KMS-11 (cell line): ENCODE results near the gene CCDC102A.

Source experiments
- H2AFZ ChIP-seq: fragments of 200-600 bp; sonication (generic); 2 replicates; pipeline ENCODE4 v1.6.1; 2016; ENCODE audit warnings: antibody characterized with exemption, mixed run types, low read depth
- H3K27ac ChIP-seq: fragments of 200-600 bp; sonication (generic); 2 replicates; pipeline ENCODE4 v1.6.1; 2016; ENCODE audit warnings: mild to moderate bottlenecking, mixed run types
- H3K27me3 ChIP-seq: fragments of 200-600 bp; sonication (generic); 2 replicates; pipeline ENCODE4 v1.6.1; 2017; ENCODE audit warnings: mild to moderate bottlenecking, low read depth, mixed run types, moderate library complexity; ENCODE audit not compliant: insufficient read depth
- H3K36me3 ChIP-seq: fragments of 200-600 bp; sonication (generic); 2 replicates; pipeline ENCODE4 v1.6.1; 2017; ENCODE audit warnings: mild to moderate bottlenecking, mixed run types; ENCODE audit not compliant: insufficient read depth
- H3K4me1 ChIP-seq: fragments of 200-600 bp; sonication (generic); 2 replicates; pipeline ENCODE4 v1.6.1; 2016; ENCODE audit warnings: mild to moderate bottlenecking, low read depth, mixed run types; ENCODE audit not compliant: poor library complexity, severe bottlenecking
- H3K4me2 ChIP-seq: fragments of 200-600 bp; sonication (generic); 2 replicates; pipeline ENCODE4 v1.7.0; 2016; ENCODE audit warnings: mild to moderate bottlenecking, mixed run types
- H3K4me3 ChIP-seq: fragments of 200-600 bp; sonication (generic); IDR thresholded peaks from 2 replicates; pipeline ENCODE4 v1.6.1; 2017; ENCODE audit warnings: low read depth, low read length, mixed read lengths; ENCODE audit not compliant: insufficient read depth
- H3K79me2 ChIP-seq: fragments of 200-600 bp; sonication (generic); 2 replicates; pipeline ENCODE4 v1.6.1; 2016; ENCODE audit warnings: low read depth, mixed run types; ENCODE audit not compliant: insufficient read depth
- H3K9ac ChIP-seq: fragments of 200-600 bp; sonication (generic); 2 replicates; pipeline ENCODE4 v1.6.1; 2016; ENCODE audit warnings: mild to moderate bottlenecking, mixed run types
- H4K20me1 ChIP-seq: fragments of 200-600 bp; sonication (generic); 2 replicates; pipeline ENCODE4 v1.6.1; 2016; ENCODE audit warnings: mild to moderate bottlenecking, mixed run types; ENCODE audit not compliant: insufficient read depth
- TF ChIP-seq, protein P1 (sequence below): fragments of 200-600 bp; sonication (generic); conservative IDR thresholded peaks from 2 replicates; pipeline ENCODE4 v1.6.1; 2017; ENCODE audit warnings: low read depth, mild to moderate bottlenecking, antibody characterized with exemption, low read length, moderate library complexity, mixed read lengths

The CCDC102A gene

DNA sequence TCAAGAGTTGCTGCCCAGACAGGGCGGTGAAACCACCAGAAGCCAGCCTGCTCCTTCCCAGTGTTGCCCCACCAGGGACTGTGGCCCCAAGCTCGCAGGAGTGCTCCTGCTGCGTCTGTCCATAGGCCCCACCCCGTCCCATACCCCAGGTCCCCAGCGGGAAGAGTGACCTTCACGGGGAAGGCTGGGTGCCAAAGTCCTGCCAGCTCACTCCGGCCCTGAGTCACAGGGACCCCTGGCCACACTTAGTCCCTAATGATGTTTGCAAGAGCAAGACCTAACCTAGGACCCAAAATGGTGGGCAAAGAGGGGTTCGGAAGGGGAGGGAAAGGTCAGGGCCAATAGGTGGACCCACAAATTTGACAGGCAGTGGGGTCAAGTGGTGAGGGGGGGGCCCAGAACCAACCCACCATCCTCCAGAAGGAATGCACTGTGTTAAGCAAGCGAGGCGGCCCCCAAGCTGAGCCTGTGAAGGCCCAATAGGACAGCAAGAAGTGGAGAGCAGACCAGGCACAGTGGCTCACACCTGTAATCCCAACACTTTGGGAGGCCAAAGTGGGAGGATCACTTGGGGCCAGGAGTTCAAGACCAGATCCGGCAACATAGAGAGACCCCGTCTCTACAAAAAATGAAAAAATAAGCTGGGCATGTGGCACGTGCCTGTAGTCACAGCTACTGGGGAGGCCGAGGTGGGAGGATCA, 53.4 kb downstream of the CCDC102A start:
- H3K27ac ChIP-seq = no peak overlapping the region
- H4K20me1 ChIP-seq = no peaks in the 10 kb centered on the region
- no peak overlapping the region for H3K4me3 ChIP-seq
- H3K36me3 ChIP-seq = no peaks in the 10 kb centered on the region
- H3K9ac ChIP-seq = no peak overlapping the region
- H3K79me2 ChIP-seq = no peaks in the 10 kb centered on the region
- TF ChIP-seq, protein P1, sequence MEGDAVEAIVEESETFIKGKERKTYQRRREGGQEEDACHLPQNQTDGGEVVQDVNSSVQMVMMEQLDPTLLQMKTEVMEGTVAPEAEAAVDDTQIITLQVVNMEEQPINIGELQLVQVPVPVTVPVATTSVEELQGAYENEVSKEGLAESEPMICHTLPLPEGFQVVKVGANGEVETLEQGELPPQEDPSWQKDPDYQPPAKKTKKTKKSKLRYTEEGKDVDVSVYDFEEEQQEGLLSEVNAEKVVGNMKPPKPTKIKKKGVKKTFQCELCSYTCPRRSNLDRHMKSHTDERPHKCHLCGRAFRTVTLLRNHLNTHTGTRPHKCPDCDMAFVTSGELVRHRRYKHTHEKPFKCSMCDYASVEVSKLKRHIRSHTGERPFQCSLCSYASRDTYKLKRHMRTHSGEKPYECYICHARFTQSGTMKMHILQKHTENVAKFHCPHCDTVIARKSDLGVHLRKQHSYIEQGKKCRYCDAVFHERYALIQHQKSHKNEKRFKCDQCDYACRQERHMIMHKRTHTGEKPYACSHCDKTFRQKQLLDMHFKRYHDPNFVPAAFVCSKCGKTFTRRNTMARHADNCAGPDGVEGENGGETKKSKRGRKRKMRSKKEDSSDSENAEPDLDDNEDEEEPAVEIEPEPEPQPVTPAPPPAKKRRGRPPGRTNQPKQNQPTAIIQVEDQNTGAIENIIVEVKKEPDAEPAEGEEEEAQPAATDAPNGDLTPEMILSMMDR = no peak
- peaks cover 18% of the 10 kb centered on the region for H3K4me1 ChIP-seq
- H3K4me2 ChIP-seq = no peak overlapping the region
- H3K27me3 ChIP-seq = no peaks in the 10 kb centered on the region
- H2AFZ ChIP-seq = no peak overlapping the region

DNA sequence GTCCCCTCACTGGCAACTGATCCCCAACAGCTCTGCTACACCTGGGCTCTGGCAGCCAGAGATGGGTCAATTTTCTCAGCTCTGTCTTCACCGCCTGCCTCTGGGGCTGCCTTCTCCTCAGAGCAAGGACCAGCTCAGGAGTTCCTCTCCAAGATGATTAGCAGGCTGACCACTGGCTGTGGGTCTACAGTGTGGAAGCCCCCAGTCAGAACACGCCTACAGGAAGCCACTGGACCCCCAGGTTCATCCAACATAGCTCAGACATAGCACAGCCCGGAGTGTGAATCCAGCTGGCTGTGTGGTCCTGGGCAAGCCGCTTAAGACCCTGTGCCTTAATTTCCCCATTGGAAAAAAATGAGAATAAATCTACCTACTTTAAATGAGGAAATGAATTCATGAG, 55.0 kb downstream of the CCDC102A start:
- Histone ChIP-seq H3K36me3 (no peaks in the 10 kb centered on the region), H3K9ac (no peak overlapping the region), H4K20me1 (no peaks in the 10 kb centered on the region), H2AFZ (no peak overlapping the region), H3K27ac (no peak overlapping the region), H3K4me1 (peaks cover 11% of the 10 kb centered on the region), H3K27me3 (no peaks in the 10 kb centered on the region), H3K4me2 (no peak overlapping the region), H3K79me2 (no peaks in the 10 kb centered on the region), H3K4me3 (no peak overlapping the region)
- TF ChIP-seq, protein P1 = no peak

DNA sequence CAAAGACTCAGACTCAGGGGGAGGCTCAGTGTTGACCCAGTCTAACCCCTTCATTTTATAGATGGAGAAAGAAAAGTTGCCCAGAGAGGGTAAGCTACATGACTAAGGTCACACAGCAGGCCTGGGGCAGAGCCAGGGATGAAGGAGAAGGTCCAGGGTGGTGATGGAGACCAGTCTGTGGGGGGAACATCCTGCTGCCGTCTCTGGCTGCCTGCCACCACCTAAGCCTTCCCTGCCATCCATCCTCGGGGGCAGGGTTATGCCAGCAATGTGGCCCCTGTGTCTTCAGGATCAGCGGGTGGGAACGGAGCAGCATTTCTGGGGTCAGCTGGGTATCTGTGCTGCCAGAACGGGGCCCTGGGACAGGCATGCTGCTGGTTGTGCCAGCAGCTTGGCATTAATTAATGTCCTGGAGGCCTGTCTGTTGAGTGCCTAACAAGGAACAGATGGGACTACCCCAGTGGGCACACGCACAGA, 55.6 kb downstream of the CCDC102A start:
- no peak overlapping the region for H3K9ac ChIP-seq
- peaks cover 16% of the 10 kb centered on the region for H3K4me1 ChIP-seq
- no peaks in the 10 kb centered on the region for H3K36me3 ChIP-seq
- no peak overlapping the region for H3K4me3 ChIP-seq
- H4K20me1 ChIP-seq = no peaks in the 10 kb centered on the region
- TF ChIP-seq, protein P1 = no peak
- no peaks in the 10 kb centered on the region for H3K79me2 ChIP-seq
- no peak overlapping the region for H2AFZ ChIP-seq
- no peak overlapping the region for H3K4me2 ChIP-seq
- no peak overlapping the region for H3K27ac ChIP-seq
- H3K27me3 ChIP-seq = no peaks in the 10 kb centered on the region

DNA sequence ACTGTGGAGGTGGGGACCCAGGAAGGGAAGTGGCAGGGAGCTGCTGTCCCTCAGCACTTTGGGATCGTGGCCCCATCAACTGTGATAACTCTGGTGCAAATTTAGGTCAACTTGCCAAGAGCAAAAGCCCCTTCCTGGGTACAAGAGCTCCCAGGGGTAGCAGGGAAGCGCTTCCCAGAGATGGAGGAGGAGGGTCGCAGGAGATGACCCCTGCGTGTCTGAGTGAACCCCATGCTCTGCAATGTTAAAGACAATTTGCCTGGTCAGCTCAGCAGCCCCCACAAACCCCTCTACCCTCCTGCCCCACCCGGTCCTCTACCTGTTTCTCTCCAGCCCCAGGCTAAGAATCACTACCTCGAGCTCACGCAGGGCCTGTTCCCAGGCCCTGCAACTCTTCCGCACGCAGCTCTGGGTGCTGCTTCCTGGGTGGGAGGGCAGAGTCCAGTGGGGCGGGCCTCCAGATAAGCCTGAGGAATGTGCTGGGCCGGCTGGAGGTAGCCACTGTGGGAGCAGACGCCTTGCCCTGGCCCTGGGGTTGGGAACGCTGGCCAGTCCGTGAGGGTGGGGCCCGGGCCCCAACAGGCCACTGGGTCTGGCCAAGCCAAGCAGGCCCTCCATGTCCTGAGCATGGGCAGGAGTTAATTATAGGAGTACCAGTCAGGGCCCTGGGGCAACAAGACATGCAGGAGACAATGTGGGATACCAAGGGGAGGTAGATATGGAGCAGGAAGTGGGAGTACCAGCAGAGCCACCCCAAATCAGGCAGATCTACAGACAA, 56.2 kb downstream of the CCDC102A start:
- Histone ChIP-seq H3K79me2 (no peaks in the 10 kb centered on the region), H2AFZ (no peak overlapping the region), H3K4me2 (no peak overlapping the region), H3K27me3 (no peaks in the 10 kb centered on the region), H4K20me1 (no peaks in the 10 kb centered on the region), H3K36me3 (no peaks in the 10 kb centered on the region), H3K4me1 (peaks cover 13% of the 10 kb centered on the region), H3K4me3 (no peak overlapping the region), H3K27ac (no peak overlapping the region), H3K9ac (no peak overlapping the region)
- TF ChIP-seq, protein P1 = no peak
